Measurements from ENCODE around the gene ACAP3. TPM values are rescaled to one million over a fixed set of nuclear protein-coding genes. Genes with fewer than 3 reads are reported as not detected.

The ACAP3 gene
- total RNA-seq, 4 donors from 2014 or later: 18.4 to 31.9 (median 25.8) TPM

DNA sequence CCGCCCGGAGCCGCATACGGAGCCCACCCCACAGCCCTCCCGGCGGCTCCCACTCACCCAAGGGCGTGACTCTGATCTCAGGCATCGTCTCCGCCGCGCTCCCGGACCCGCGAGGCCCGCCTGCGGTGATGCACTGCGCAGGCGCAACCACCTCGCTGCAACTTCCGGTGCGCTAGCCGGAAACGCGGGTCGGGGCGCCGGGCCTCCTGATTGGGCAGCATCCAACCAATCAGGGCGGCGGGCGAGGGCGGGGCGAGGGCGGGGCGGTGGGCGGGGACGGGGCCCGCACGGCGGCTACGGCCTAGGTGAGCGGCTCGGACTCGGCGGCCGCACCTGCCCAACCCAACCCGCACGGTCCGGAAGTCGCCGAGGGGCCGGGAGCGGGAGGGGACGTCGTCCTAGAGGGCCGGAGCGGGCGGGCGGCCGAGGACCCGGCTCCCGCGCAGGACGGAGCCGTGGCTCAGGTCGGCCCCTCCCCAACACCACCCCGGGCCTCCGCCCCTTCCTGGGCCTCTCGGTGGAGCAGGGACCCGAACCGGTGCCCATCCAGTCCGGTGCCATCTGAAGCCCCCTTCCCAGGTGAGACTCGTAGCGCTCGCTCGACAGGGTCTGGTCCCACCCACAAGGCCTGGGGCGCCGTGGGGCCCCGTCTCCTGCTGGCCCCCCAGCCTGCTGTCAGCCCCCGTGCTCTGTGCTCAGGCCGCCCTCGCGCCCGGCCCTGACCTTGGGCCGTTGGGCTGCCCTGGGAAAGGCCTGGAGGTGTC lies 17.0 kb upstream of the ACAP3 start, which contains the start of the genes CPTP and INTS11:
Gene CPTP, plus strand, starts transcription at position 279 of the 764 bp plus-strand sequence. CDS start 2,109 bp downstream, outside the sequence.
Gene INTS11, minus strand, starts transcription at position 137 of the 764 bp plus-strand sequence. Its CDS starts 52 bp downstream, at position 85.
- intact Hi-C loops (cut with DNase I; ENCODE audit: low total_unique reads): loop anchor here (2.0 kb wide), 2 partner anchors 16 to 24 kb away; partner anchors contain the start of genes DVL1 and PUSL1
- DNase-seq: peak; percentile 91 to 92
- ATAC-seq: peak; percentile 83 to 88
- peaks cover 43 to 53% of the 10 kb centered on the region in 2 donors for H3K4me1 ChIP-seq
- no peaks in the 10 kb centered on the region for H3K27me3 ChIP-seq
- in situ Hi-C loops (cut with MboI; ENCODE audit: low sequenced_read_pairs in 4 of 4): no loop called here
- H3K36me3 ChIP-seq: peaks cover 0 to 17% of the 10 kb centered on the region in 2 donors
- peak within 1 kb of the TSS; percentile 78 to 95 (median 85) for H3K4me3 ChIP-seq
- H3K27ac ChIP-seq: peak within 1 kb of the TSS; percentile 86 to 97 (median 92)
- TF ChIP-seq POLR2A (IDR thresholded peaks at IDR 0.05): peak; percentile 76 to 91
- TF ChIP-seq, protein P1, sequence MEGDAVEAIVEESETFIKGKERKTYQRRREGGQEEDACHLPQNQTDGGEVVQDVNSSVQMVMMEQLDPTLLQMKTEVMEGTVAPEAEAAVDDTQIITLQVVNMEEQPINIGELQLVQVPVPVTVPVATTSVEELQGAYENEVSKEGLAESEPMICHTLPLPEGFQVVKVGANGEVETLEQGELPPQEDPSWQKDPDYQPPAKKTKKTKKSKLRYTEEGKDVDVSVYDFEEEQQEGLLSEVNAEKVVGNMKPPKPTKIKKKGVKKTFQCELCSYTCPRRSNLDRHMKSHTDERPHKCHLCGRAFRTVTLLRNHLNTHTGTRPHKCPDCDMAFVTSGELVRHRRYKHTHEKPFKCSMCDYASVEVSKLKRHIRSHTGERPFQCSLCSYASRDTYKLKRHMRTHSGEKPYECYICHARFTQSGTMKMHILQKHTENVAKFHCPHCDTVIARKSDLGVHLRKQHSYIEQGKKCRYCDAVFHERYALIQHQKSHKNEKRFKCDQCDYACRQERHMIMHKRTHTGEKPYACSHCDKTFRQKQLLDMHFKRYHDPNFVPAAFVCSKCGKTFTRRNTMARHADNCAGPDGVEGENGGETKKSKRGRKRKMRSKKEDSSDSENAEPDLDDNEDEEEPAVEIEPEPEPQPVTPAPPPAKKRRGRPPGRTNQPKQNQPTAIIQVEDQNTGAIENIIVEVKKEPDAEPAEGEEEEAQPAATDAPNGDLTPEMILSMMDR (IDR thresholded peaks at IDR 0.05 in 4 of 5, conservative IDR thresholded peaks at IDR 0.05 in 1 of 5): no peak
- H3K9me3 ChIP-seq: no peaks in the 10 kb centered on the region

DNA sequence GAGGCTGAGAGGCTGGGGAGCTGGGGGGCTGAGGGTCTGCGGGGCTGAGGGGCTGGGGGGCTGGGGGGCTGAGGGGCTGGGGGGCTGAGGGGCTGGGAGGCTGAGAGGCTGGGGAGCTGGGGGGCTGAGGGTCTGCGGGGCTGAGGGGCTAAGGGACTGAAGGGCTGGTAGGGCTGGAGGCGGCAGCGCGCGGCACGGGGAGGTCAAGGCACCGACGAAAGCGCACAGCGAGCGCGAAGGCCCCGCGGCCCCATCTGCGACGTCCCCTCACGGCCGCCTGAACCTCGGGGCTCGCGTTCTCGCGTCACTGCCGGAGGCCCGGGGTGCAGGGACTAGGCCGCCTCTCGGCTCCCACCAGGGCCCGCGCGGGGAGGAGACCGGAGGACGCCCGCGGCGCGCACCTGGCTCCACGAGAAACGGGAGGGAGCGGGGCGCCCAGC lies 16.4 kb upstream of the ACAP3 start:
- TF ChIP-seq, protein P1 (IDR thresholded peaks at IDR 0.05 in 4 of 5, conservative IDR thresholded peaks at IDR 0.05 in 1 of 5): no peak
- no peak for TF ChIP-seq POLR2A (IDR thresholded peaks at IDR 0.05)
- peak; percentile 10 to 28 for ATAC-seq
- intact Hi-C loops (cut with DNase I; ENCODE audit: low total_unique reads) (loop anchor here (2.0 kb wide), 2 partner anchors 15 to 25 kb away; partner anchors contain the start of genes DVL1 and PUSL1), in situ Hi-C loops (cut with MboI; ENCODE audit: low sequenced_read_pairs in 4 of 4) (no loop called here)
- H3K4me1 ChIP-seq: peaks cover 43 to 53% of the 10 kb centered on the region in 2 donors
- peak overlapping the region; percentile 86 to 97 (median 92) for H3K27ac ChIP-seq
- peak overlapping the region; percentile 78 to 95 (median 85) for H3K4me3 ChIP-seq
- no peaks in the 10 kb centered on the region for H3K27me3 ChIP-seq
- no peaks in the 10 kb centered on the region for H3K9me3 ChIP-seq
- peaks cover 0 to 23% of the 10 kb centered on the region in 2 donors for H3K36me3 ChIP-seq
- DNase-seq: no peak

DNA sequence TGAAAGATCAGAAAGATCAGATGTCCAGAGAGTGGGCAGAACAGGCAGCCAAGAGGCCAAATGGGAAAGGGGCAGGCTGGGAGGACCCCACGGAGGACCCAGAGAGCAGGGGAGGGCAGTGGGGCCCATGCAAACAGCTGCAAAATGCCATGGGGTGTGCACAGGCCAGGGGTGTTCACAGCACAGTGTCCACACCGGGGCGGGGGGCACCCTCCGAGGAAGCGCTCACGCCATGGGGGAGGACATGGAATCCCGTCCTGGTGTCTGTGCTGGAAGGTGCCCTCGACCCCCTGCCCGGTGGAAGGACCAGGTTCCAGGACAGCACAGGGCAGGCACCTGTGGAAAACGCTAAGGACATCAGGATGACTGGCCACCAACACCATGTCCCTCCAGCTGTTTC lies 15.2 kb upstream of the ACAP3 start:
- peaks cover 53 to 64% of the 10 kb centered on the region in 2 donors for H3K4me1 ChIP-seq
- peak overlapping the region in 1 of 4 donors; percentile 31 for H3K4me3 ChIP-seq
- DNase-seq: no peak

DNA sequence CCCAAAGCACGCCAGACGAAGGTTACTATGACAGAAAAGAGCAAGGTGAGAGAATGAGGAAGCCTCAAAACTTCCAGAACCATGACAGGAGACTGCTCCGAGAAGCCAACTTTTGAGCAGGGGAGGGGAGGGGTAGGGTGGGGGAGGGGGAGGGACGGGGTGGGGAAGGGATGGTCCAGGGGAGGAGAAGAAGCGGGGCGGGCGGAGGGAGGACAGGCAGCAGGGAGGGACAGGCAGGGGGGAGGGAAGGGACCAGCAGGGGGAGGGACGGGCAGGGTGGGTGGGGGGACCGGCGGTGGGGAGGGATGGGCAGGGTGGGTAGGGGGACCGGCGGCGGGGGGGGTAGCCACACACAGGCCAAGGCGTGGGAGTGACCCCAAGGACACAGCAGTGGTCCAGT lies 14.7 kb upstream of the ACAP3 start:
- no peaks in the 10 kb centered on the region for H3K9me3 ChIP-seq
- no peak for DNase-seq
- H3K4me3 ChIP-seq: no peak overlapping the region
- peaks cover 0 to 16% of the 10 kb centered on the region in 2 donors for H3K36me3 ChIP-seq
- intact Hi-C loops (cut with DNase I; ENCODE audit: low total_unique reads): no loop called here
- in situ Hi-C loops (cut with MboI; ENCODE audit: low sequenced_read_pairs in 4 of 4): no loop called here
- ATAC-seq: no peak
- H3K4me1 ChIP-seq: peaks cover 58 to 70% of the 10 kb centered on the region in 2 donors
- no peak for TF ChIP-seq POLR2A (IDR thresholded peaks at IDR 0.05)
- TF ChIP-seq, protein P1 (IDR thresholded peaks at IDR 0.05 in 4 of 5, conservative IDR thresholded peaks at IDR 0.05 in 1 of 5): no peak
- peak overlapping the region in 1 of 4 donors; percentile 91 for H3K27ac ChIP-seq
- no peaks in the 10 kb centered on the region for H3K27me3 ChIP-seq

More for the DNA sequence above, 15.2 kb upstream of the ACAP3 start:
- in situ Hi-C loops (cut with MboI; ENCODE audit: low sequenced_read_pairs in 4 of 4) (no loop called here), intact Hi-C loops (cut with DNase I; ENCODE audit: low total_unique reads) (no loop called here)
- ATAC-seq: no peak
- peak overlapping the region in 1 of 4 donors; percentile 39 for H3K27ac ChIP-seq
- no peaks in the 10 kb centered on the region for H3K9me3 ChIP-seq
- no peaks in the 10 kb centered on the region for H3K27me3 ChIP-seq
- peaks cover 0 to 21% of the 10 kb centered on the region in 2 donors for H3K36me3 ChIP-seq
- TF ChIP-seq POLR2A (IDR thresholded peaks at IDR 0.05): no peak
- TF ChIP-seq, protein P1 (IDR thresholded peaks at IDR 0.05 in 4 of 5, conservative IDR thresholded peaks at IDR 0.05 in 1 of 5): no peak

Data from gastrocnemius medialis (tissue), 4 donors.